ENCODE results near the gene ATMIN.

The ATMIN gene, protein sequence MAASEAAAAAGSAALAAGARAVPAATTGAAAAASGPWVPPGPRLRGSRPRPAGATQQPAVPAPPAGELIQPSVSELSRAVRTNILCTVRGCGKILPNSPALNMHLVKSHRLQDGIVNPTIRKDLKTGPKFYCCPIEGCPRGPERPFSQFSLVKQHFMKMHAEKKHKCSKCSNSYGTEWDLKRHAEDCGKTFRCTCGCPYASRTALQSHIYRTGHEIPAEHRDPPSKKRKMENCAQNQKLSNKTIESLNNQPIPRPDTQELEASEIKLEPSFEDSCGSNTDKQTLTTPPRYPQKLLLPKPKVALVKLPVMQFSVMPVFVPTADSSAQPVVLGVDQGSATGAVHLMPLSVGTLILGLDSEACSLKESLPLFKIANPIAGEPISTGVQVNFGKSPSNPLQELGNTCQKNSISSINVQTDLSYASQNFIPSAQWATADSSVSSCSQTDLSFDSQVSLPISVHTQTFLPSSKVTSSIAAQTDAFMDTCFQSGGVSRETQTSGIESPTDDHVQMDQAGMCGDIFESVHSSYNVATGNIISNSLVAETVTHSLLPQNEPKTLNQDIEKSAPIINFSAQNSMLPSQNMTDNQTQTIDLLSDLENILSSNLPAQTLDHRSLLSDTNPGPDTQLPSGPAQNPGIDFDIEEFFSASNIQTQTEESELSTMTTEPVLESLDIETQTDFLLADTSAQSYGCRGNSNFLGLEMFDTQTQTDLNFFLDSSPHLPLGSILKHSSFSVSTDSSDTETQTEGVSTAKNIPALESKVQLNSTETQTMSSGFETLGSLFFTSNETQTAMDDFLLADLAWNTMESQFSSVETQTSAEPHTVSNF

DNA sequence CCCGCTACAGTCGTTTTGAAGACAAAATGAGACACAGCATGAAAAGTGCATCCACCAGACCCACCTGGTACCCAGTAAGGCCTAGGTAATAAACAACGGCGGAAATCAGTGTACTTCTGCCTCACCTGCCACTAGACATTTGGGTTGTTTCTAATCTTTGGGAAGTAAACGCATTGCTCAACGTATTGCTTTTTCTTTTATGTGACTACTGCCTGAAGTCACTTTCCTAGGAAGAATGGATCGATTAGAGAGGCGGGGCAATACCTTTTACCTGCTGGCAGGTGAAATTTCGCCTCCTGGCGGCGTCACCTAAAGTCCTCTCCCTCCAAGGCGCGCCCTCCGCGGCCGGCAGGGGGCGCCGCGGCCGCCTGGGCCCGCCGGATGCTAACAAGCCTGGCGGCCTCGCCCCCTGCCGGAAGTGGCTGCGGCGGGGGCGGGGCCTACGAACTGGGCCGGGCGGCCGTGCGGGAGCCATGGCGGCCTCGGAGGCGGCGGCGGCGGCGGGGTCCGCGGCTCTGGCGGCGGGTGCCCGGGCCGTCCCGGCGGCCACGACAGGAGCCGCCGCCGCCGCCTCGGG lies at the start of gene ATMIN:
Gene ATMIN (plus strand): TSS at position 445 of the 577 bp plus-strand sequence. CDS start 29 bp downstream, at position 474.
- H4K20me1 ChIP-seq (ENCODE audit: insufficient read depth, low read length), result peaks cover 9% of the 10 kb centered on the region; the same call in 1 of the 2 replicates
- DNase-seq (peak; percentile 84), ATAC-seq (ENCODE audit: insufficient read depth, low read depth) (peak; percentile 95)
- H3K9ac ChIP-seq (ENCODE audit: low read depth, low read length), result peak within 1 kb of the TSS; percentile 73
- TF ChIP-seq, protein P1, sequence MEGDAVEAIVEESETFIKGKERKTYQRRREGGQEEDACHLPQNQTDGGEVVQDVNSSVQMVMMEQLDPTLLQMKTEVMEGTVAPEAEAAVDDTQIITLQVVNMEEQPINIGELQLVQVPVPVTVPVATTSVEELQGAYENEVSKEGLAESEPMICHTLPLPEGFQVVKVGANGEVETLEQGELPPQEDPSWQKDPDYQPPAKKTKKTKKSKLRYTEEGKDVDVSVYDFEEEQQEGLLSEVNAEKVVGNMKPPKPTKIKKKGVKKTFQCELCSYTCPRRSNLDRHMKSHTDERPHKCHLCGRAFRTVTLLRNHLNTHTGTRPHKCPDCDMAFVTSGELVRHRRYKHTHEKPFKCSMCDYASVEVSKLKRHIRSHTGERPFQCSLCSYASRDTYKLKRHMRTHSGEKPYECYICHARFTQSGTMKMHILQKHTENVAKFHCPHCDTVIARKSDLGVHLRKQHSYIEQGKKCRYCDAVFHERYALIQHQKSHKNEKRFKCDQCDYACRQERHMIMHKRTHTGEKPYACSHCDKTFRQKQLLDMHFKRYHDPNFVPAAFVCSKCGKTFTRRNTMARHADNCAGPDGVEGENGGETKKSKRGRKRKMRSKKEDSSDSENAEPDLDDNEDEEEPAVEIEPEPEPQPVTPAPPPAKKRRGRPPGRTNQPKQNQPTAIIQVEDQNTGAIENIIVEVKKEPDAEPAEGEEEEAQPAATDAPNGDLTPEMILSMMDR (IDR thresholded peaks at IDR 0.05; ENCODE audit: borderline replicate concordance, extremely low read depth, low read length, poor library complexity, severe bottlenecking), result peak; percentile 98
- no peak for TF ChIP-seq EZH2 (IDR thresholded peaks at IDR 0.05; ENCODE audit: borderline replicate concordance, low read depth, low read length, severe bottlenecking)
- H3K36me3 ChIP-seq (ENCODE audit: insufficient read depth, low read length), result peaks cover 14% of the 10 kb centered on the region
- no peaks in the 10 kb centered on the region for H3K27me3 ChIP-seq (ENCODE audit: insufficient read depth, low read length, poor library complexity)
- H3K4me3 ChIP-seq (ENCODE audit: low read depth in 1 of 2, low read length in 2 of 2), result peak within 1 kb of the TSS; percentile 33 to 62; a peak in 3 of 4 replicates
- H3K27ac ChIP-seq (ENCODE audit: low read length), result peak within 1 kb of the TSS; percentile 63
- peaks cover 34% of the 10 kb centered on the region for H3K79me2 ChIP-seq (ENCODE audit: insufficient read depth, low read length)
- H3K9me3 ChIP-seq (ENCODE audit: insufficient read depth, low read length, severe bottlenecking), result no peaks in the 10 kb centered on the region
- H2AFZ ChIP-seq (ENCODE audit: low read depth, low read length), result peak within 1 kb of the TSS; percentile 87
- H3K4me2 ChIP-seq (ENCODE audit: insufficient read depth, low read length), result peak within 1 kb of the TSS; percentile 74
- H3K4me1 ChIP-seq (ENCODE audit: insufficient read depth, low read length), result peaks cover 26% of the 10 kb centered on the region

- H3K9me3 ChIP-seq (ENCODE audit: insufficient read depth, low read length, severe bottlenecking), result no peaks in the 10 kb centered on the region
- ATAC-seq (ENCODE audit: insufficient read depth, low read depth) (no peak), DNase-seq (no peak)
- no peak overlapping the region for H3K9ac ChIP-seq (ENCODE audit: low read depth, low read length)
- peaks cover 33% of the 10 kb centered on the region; the same call in 1 of the 2 replicates for H4K20me1 ChIP-seq (ENCODE audit: insufficient read depth, low read length)
- H3K27ac ChIP-seq (ENCODE audit: low read length), result no peak overlapping the region
- H3K27me3 ChIP-seq (ENCODE audit: insufficient read depth, low read length, poor library complexity), result no peaks in the 10 kb centered on the region
- no peak overlapping the region for H3K4me2 ChIP-seq (ENCODE audit: insufficient read depth, low read length)
- no peak for TF ChIP-seq EZH2 (IDR thresholded peaks at IDR 0.05; ENCODE audit: borderline replicate concordance, low read depth, low read length, severe bottlenecking)
- TF ChIP-seq, protein P1 (IDR thresholded peaks at IDR 0.05; ENCODE audit: borderline replicate concordance, extremely low read depth, low read length, poor library complexity, severe bottlenecking), result no peak
- no peaks in the 10 kb centered on the region for H3K4me1 ChIP-seq (ENCODE audit: insufficient read depth, low read length)
- peaks cover 93% of the 10 kb centered on the region for H3K79me2 ChIP-seq (ENCODE audit: insufficient read depth, low read length)
- no peak overlapping the region for H2AFZ ChIP-seq (ENCODE audit: low read depth, low read length)
- no peak overlapping the region for H3K4me3 ChIP-seq (ENCODE audit: low read depth in 1 of 2, low read length in 2 of 2)
- peaks cover 16% of the 10 kb centered on the region; the same call in 1 of the 2 replicates for H3K36me3 ChIP-seq (ENCODE audit: insufficient read depth, low read length)
These were observed 49.1 kb upstream of the ATMIN start for GRCh38 chr16:80986557-80986956.

DNA sequence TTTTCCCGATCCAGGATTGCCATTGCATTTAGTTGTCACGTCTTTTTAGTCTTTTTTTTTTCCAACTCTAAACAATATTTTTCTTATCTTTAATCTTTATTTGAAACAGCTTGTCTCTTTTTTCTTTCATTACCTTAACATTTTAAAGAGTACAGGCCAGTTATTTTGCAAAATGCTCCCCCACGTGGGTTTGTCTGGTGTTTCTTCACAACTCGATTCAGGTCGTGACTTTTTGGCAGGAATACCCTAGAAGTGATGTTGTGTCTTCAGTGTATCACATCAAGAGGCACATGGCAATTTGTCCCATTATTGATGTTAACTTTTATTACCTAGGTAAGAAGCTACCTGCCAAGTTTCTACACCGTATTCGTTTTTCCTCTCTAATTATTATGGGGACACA lies 46.9 kb upstream of the ATMIN start:
- ATAC-seq (ENCODE audit: insufficient read depth, low read depth) (no peak), DNase-seq (no peak)
- Histone ChIP-seq H3K4me2 (ENCODE audit: insufficient read depth, low read length) (no peak overlapping the region), H3K27ac (ENCODE audit: low read length) (no peak overlapping the region), H3K79me2 (ENCODE audit: insufficient read depth, low read length) (peaks cover 94% of the 10 kb centered on the region), H2AFZ (ENCODE audit: low read depth, low read length) (no peak overlapping the region), H3K4me3 (ENCODE audit: low read depth in 1 of 2, low read length in 2 of 2) (no peak overlapping the region), H4K20me1 (ENCODE audit: insufficient read depth, low read length) (peaks cover 32% of the 10 kb centered on the region; the same call in 1 of the 2 replicates), H3K4me1 (ENCODE audit: insufficient read depth, low read length) (no peaks in the 10 kb centered on the region), H3K9me3 (ENCODE audit: insufficient read depth, low read length, severe bottlenecking) (no peaks in the 10 kb centered on the region), H3K36me3 (ENCODE audit: insufficient read depth, low read length) (peaks cover 17% of the 10 kb centered on the region; the same call in 1 of the 2 replicates), H3K27me3 (ENCODE audit: insufficient read depth, low read length, poor library complexity) (no peaks in the 10 kb centered on the region), H3K9ac (ENCODE audit: low read depth, low read length) (no peak overlapping the region)
- TF ChIP-seq EZH2 (IDR thresholded peaks at IDR 0.05; ENCODE audit: borderline replicate concordance, low read depth, low read length, severe bottlenecking), result no peak
- TF ChIP-seq, protein P1 (IDR thresholded peaks at IDR 0.05; ENCODE audit: borderline replicate concordance, extremely low read depth, low read length, poor library complexity, severe bottlenecking), result no peak
